HG03342 (cell line): Measurements from ENCODE around the gene EXOC2.

ENCODE experiments used
- ATAC-seq: cut with Tn5 transposase; IDR thresholded peaks from one replicate; pipeline ENCODE4 v1.9.1; 2021; ENCODE audit warnings: mild to moderate bottlenecking, moderate library complexity; ENCODE audit not compliant: unreplicated experiment

EXOC2 gene

DNA sequence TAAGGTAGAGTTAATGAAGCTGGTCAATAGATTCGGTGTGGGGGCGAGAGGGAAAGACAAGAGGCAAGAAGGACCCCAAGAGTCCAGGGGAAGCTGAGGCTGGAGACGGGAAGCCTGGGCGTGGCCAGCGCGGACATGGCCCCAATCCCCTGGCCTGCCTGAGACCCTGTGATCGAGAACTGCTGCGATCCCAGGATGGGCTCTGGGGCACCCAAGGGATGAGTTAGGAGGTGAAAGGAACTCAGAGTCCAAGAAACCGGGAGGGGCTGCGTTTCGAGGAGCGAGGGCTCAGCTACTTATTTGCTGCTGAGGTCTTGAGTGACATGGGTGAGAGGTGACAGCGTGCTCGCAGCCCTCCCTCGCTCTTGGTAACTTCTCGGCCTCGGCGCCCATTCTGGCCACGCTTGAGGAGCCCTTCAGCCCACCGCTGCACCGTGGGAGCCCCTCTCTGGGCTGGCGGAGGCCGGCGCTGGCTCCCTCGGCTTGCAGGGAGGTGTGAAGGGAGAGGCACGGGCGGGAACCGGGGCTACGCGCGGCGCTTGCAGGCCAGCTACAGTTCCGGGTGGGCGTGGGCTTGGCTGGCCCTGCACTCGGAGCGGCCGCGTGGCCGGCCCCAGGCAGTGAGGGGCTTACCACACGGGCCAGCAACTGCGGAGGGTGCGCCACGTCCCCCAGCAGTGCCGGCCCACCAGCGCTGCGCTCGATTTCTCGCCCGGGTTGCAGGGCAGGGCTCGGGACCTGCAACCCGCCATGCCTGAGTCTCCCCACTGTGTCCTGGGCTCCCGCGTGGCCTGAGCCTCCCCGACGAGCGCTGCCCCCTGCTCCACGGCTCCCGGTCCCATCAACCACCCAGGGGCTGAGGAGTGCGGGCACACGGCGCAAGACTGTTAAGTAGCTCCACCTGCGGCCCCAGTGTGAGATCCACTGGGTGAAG lies 243.2 kb downstream of the EXOC2 start:
- ATAC-seq = no peak

DNA sequence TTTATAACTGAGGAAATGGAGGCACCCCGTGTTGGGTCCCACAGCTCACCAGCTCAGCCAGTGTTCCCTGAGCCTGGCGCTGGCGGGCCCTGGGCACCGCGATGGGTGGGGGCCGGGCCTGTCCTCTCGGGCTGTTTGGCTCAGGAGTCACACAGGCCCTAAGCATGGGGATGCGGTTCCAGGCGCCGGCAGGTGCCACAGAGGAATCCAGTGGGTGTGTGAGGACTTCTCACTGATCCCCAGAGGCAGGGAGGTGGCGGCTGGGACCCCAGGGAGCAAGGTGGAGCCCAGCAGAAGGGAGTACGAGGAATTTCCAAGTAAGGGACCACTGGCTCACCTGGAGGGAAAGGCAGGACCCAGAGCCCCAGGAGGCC lies 243.9 kb downstream of the EXOC2 start:
- ATAC-seq = no peak

DNA sequence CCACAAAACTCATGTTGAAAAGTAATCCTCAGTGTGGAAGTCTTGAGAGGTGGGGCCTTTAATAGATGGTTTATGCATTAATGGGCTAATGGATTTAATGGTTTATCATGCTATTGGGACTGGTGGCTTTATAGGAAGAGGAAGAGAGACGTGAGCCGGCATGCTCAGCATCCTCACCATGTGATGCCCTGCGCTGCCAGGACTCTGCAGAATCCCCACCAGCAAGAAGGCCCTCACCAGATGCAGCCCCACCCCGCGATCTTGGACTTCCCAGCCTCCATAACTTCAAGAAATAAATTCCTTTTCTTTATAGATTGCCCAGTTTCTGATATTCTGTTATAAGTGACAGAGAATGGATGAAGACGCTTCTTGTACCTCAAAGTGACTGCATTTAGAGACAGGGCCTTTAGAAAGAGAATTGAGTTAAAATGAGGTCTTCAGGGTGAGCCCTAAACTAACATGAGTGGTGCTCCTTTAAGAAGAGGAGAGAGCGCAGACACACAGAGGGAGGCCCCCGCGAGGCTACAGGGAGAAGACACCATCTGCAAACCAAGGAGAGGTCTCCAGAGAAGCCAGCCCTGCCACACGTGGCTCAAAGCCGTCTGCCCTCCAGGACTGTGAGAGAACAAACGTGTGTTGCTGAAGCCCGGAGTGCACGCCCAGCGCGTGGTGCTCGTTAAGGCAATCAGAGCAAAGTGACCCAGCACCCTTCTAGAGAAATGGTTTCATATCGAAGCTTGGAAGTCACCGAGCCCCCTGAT lies 244.5 kb downstream of the EXOC2 start:
- ATAC-seq = no peak

DNA sequence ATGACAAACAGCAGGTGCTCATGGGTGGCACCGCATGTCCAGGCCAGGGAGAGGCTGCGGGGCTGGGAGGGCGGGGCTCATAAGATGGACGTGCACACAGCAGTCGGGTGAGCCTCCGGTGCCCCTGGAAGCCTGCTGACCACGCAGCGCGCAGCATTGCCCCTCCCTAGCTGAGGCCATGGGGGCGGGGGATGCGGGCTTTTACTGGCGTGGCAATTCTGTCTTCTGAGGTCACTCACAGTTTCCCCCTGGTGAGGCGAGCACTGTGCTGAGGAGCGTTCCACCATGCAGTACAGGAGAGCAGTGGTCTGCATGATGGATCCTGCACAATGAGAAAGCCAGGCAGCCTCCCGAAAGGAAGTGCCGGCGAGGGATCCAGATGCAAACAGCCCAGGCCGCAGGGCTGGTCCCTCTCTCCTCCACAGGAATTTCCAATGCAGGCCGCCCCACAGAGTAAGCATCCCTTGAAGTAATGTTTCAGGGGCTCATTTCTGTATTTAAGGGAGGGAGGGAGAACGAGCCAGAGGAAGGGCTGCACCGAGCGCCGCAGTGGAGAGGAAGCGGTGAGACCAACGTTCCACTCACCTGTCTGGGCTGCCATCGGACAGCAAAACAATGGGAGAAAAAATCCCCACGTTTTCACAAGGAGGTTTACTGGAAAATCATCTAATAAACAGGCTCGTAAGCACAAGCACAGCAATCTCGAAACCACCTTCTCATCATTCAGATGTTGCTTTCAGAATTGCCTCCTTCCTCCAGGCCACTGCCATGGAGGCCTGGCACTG lies 245.4 kb downstream of the EXOC2 start:
- ATAC-seq = no peak

DNA sequence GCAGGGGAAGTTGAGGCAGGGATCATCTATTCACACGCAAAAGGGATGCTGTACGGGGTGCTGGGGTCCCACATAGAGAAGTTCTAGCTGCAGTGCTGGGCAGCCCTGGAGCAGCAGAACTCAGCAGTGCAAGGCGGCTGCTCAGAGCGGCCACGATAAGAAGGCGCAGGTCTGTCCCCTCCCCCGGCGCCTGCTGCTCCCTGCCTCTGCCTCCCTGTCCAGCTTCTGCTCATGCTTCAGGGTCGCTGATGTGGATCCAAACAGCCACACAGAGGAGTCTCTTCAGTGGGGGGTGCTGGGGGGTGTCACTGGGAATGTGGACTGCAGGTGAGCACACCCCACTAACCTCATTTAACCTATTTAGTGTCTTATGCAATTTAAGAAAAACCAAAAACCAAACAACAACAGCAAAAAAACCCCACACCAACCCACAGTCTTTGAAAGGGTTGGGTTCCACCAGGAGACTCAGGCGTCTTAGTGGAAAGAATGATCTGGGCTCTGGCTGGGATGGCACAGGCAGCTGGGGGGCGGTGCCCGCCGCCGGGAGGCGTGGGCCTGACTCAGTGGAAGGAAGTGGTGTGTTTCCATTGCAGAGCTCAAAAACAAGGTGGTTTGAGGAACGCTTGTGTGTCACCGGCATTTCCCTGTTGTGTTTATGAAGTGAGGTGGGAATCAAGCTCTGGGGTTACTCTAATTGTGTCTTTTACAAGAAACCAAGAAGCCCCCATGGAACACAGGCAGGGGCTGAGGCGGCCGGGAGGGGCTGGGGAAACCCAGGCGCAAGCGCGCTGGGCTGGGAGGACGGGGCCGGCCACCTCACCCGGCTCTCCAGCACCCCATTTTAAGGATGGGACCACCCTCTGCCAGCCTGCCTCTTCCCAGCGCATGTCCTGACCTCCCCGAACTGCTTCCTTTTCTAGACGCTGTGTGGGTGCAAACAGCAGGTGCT lies 246.2 kb downstream of the EXOC2 start:
- ATAC-seq = no peak

DNA sequence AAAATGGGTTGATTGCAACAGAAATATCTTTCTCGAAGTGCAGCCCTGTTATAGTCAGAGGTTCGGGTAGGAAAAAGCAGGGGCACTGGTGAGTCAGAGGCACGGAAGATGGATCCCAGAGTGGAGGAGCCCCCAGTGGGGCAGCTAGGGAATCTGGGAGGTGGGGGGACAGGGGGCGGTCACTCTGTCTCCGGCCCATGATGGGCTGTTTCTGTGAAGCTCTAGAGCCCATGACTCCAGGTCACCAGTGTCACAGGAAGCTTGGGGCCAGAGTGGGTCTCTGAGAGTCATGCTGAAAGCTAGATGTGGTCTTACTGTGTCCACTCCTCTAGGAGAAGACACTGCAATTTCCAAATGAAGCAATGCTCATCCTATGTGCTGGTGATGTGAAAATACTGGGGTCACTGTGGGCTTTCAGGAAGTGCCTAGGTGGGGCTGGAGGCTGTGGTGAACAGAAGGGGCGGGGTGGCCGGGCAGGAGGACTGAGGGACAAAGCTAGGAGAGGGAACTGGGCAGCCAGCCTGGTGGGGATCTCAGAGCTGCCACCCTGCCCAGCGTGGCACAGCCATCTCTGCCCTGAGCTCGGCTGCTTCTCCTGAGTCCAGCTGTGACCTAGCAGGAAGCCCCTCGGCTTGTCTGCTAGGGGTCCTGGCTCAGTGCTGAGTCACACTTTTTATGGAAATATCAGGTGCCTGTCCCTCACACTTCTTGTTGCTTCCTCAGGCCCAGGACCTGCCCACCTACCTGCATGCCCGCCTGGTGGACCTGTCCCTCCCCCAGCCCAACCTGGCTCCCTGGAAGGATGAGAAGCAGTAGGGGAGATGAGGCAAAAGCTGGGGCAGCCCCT lies 247.1 kb downstream of the EXOC2 start:
- no peak for ATAC-seq

DNA sequence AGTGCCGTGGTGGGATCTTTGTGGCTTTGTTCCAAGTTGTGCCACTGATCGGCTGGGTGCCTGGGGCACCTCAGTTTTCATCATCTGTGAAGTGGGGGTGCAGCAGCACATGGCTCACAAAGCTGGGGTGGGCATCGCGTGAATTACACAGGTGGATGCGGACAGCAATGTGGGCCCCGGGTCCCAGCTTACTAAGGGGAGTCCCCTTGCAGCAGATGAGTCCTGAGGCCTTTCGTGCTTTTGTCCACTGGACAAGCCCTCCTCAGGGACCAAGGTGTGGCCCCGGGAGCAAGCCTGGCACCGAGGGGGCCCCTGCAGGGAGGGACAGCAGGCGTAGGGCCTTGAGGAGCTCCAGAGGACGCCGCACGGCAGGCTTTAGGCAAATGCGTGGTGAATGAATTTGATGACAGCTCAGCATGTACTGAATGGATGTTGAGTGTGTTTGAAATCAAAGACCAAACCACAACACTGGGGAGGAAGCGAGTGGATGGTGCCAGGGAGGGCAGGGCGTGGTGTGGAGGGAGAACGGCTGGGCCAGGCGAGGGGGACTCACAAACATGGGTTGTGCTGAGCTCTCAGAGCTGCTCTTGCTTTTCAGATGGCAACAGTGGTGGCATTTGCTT lies 248.2 kb downstream of the EXOC2 start:
- no peak for ATAC-seq

DNA sequence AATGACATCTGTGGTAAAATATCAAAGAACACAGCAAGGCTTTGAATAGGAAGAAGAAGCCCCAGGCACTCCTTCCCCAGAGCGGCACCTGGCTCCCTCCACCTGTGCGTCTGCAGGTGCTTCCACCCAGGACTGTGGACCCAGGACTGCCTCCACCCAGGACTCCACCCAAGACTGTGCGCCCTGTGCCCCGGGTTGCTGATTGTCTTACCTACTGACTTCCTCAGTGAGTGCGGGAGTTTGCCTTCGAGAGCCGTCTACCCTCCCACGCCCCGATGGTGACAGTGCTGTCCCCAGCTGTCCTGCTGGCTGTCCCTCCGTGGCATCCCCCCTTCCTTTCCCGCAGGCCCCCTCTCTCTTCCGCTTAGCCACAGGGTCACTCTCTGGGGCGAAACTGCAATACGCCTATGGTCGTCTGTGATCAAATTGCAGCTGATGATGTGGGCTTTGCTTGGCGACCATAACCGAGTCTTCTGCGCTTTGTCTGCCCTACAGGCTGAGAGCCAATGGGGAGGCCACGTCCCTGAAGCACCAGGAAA lies 249.2 kb downstream of the EXOC2 start:
- no peak for ATAC-seq

DNA sequence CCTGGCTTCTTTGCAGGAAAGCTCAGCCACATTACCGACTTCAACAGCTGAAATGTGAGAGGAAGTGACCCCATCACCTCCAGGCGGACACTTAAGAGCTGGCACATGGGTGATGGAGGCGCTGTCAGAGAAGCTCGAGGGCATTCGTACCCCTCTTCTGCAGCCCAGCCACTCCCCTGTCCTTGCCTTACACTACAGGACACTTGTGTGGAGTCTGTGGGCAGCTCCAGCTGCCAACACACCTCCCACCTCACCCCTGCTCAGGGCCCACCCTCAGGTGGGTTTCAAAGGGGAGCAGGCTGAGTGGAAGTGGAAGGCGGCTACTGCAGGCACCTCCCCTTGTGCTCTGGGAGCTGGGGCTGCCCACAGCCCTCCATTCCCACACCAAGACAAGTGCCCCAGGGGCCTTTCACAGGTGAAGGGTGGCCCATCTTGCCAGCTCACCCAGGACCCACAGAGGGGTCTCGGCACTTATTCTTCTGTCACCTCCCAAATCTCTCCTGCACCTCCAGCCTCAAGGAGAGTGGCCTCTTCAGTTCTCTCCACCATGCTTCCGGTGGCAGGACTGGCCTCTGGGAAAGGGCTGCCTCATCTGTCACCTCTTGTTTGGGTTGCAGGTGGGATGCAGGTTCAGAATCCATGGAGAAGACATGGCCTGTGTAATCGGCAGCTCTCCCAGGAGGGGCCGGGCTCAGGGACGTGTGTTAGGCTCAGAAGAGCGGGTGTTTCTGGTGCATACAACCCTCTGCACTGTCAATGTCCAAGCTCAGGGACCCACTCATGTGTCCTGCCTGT lies 251.6 kb downstream of the EXOC2 start:
- ATAC-seq = no peak

DNA sequence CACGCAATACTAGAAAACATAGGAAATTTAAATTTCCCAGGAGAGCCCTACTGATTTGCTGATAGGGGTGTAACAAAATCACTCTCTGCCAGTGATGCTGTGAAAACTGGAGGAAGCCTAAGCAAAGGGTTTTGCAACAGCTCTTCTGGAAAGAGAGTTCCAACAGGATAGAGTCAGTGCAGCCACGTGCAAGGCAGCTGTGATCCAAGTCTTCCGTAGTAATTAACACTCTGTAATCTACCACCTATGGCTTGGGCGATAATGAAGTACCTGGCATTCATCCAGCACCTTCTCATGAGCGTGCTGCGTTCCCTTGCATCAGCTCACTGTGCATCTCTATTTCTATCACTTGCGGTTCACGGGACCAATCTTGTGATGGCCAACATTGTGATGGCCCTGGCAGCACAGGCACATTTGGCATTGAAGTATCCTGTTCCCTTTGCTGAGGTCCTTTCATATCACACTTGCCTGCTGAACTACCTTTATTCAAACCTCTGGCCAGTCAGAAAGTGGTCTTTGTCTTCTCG lies 253.2 kb downstream of the EXOC2 start:
- ATAC-seq = no peak

DNA sequence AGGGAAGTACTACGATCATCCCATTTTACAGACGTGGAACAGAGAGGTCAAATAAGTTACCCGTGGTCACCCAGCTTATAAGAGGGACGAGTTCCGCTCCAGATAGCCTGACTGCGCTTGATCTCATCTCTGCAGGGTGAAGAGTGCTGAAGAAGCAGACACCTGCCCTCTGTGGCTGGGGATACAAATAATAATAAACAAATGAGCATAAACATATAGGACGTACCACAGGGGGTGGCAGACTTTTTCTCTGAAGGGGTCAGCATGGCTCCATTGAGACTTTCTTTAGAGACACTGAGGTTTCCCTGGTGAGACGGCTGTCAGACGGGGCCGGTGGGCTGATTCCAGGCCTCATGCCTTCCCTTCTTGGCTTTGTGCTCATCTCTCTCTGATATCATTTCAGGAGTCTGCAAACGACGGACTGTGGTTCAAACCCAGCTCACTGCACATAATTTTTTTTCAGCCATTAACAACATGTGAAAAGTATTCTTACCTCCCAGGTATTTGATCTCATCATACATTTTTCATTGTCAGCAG lies 254.2 kb downstream of the EXOC2 start:
- ATAC-seq = no peak

DNA sequence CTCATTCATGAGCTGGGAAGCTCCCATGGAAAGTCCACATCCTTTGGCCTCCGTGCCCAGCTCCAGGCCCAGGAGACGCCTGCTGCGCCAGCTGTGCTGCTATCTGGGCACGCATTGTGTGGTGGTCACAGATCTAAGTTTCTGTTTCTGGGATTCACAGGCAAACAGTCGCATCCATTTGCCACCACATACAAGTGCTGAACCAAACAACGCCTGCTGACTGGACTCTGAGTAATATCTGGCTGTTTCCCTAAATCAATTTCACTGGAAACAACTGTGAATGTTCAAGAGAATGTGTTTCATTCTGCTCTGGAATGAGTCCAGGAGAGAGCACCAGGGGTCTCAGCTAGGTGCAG lies 255.9 kb downstream of the EXOC2 start:
- ATAC-seq = no peak

DNA sequence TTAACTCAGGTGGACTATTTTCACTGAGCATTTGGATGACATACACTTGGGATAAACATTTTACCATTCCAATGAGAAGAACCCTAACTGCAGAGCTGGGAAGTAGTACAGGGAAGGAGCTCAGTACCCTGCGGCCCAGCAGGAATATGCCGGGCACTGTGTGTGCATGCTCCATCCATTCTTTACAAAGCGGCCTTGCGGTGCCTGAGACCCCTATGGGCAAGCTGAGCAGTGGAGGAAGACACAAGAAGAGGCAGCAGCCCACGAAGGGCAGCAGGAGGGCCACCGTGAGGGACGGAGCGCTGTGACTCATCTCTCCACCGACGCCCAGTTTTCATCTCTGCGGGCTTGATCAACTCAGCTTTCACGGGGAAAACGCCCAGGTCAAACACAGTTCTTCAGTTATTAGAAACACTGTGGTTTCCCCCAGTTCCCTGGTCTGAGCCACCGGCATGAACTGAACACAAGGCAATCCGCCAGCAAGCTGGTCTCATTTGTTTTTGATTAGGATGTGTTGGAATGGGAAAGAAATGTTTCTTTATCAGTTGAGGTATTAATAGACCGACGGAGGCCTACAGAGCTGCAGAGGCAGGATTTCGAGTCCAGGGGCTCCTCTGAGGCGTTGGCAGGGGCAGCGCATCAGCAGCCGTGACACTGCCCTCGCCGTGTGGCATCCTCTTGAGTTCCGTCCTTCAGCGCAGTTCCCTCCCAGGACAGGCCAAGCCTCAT lies 256.5 kb downstream of the EXOC2 start:
- ATAC-seq = no peak

DNA sequence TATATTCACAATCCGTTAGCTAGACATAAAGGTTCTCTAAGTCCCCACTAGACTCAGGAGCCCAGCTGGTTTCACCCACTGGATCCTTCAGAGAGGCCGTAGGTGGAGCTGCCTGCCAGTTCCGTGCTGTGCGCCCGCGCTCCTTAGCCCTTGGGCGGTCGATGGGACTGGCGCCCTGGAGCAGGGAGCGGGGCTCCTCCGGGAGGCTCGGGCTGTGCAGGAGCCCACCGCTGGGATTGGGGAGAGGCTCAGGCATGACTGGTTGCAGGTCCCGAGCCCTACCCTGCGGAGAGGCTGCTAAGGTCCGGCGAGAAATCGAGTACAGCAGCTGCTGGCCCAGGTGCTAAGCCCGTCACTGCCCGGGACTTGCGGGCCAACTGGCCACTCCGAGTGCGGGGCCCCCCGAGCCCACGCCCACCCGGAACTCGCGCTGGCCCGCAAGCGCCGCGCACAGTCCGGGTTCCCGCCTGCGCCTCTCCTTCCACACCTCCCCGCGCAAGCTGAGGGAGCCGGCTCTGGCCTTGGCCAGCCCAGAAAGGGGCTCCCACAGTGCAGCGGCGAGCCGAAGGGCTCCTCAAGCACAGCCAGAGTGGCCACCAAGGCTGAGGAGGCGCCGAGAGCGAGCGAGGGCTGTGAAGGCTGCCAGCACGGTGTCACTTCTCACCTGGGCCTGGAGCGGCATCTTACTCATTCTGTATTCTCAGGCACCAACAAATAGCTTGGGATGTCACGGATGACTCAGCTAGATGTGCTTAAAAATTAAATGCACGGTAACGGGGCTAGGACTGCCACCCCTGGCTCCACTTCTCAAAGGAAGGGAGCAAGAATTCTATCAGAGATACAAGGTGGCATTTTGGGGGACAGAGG lies 257.3 kb downstream of the EXOC2 start:
- no peak for ATAC-seq
